SK-N-SH (cell line): Measurements from ENCODE around the gene CHID1. TPM values are rescaled to one million over a fixed set of nuclear protein-coding genes. Genes with fewer than 3 reads are reported as not detected.

Experiments used
- CTCF ChIA-PET: fragments of 300-600, 350-600 bp; formaldehyde crosslinking; extraction: SDS; loops from one replicate; lab custom pipeline; 2021; lab: Yijun Ruan, JAX
- POLR2A ChIA-PET: fragments of 350-600 bp; sonication (Branson Sonifier 250); formaldehyde crosslinking; extraction: SDS; loops from one replicate; lab custom pipeline; 2020; ENCODE audit warnings: antibody characterized with exemption, inconsistent platforms; lab: Yijun Ruan, JAX
- DNase-seq: peaks from one replicate; pipeline ENCODE4 v3.0.0; 2012
- H2AFZ ChIP-seq: fragments of 200-600 bp; sonication (generic); 2 replicates; pipeline ENCODE4 v1.8.1; 2016; ENCODE audit warnings: antibody characterized with exemption, mild to moderate bottlenecking, low read depth
- H3F3A ChIP-seq: fragments of 200-600 bp; sonication (generic); replicated peaks from 2 replicates; pipeline ENCODE3; 2016; ENCODE audit warnings: antibody characterized with exemption, mild to moderate bottlenecking; ENCODE audit not compliant: insufficient read depth
- H3K27ac ChIP-seq, 2 experiments: fragments of 200-500 bp in 1 of 2; fragments of 200-600 bp in 1 of 2; sonication (Bioruptor generic) in 1 of 2; sonication (generic), shearing (Covaris generic) in 1 of 2; 2 replicates each; pipeline versions ENCODE4 v1.5.1 to v1.6.1; 2014 to 2016; ENCODE audit warnings: low read depth in 2 of 2, inconsistent platforms in 1 of 2, low read length in 1 of 2, mild to moderate bottlenecking in 1 of 2, mixed read lengths in 1 of 2
- H3K27me3 ChIP-seq: fragments of 200-600 bp; sonication (generic), shearing (Covaris generic); 2 replicates; pipeline ENCODE4 v1.6.1; 2016; ENCODE audit warnings: mixed run types; ENCODE audit not compliant: insufficient read depth
- H3K36me3 ChIP-seq, 2 experiments: fragments of 200-500 bp in 1 of 2; fragments of 200-600 bp in 1 of 2; sonication (Bioruptor generic) in 1 of 2; sonication (generic) in 1 of 2; replicated peaks in 1 of 2; 2 replicates each; pipeline versions ENCODE3 to v1.5.1; 2014 to 2016; ENCODE audit warnings: low read length in 1 of 2, mild to moderate bottlenecking in 1 of 2; ENCODE audit not compliant: insufficient read depth in 2 of 2, control insufficient read depth in 1 of 2
- H3K4me1 ChIP-seq, 2 experiments: fragments of 200-500 bp in 1 of 2; fragments of 200-600 bp in 1 of 2; sonication (Bioruptor generic) in 1 of 2; sonication (generic), shearing (Covaris generic) in 1 of 2; 2 replicates each; pipeline versions ENCODE4 v1.5.1 to v1.6.1; 2014 to 2016; ENCODE audit warnings: low read depth in 1 of 2, low read length in 1 of 2, mixed run types in 1 of 2; ENCODE audit not compliant: insufficient read depth in 2 of 2, control insufficient read depth in 1 of 2
- H3K4me2 ChIP-seq: fragments of 200-600 bp; sonication (generic), shearing (Covaris generic); 2 replicates; pipeline ENCODE4 v1.6.1; 2017; ENCODE audit warnings: mixed run types
- H3K4me3 ChIP-seq, 2 experiments: fragments of 200-500 bp in 1 of 2; fragments of 200-600 bp in 1 of 2; sonication (Bioruptor generic) in 1 of 2; sonication (generic), shearing (Covaris generic) in 1 of 2; 2 replicates each; pipeline versions ENCODE4 v1.5.1 to v1.8.1; 2014 to 2016; ENCODE audit warnings: low read depth in 2 of 2, inconsistent platforms in 1 of 2, low read length in 1 of 2, mild to moderate bottlenecking in 1 of 2, mixed read lengths in 1 of 2, moderate library complexity in 1 of 2
- H3K79me2 ChIP-seq: fragments of 200-600 bp; sonication (generic); 2 replicates; pipeline ENCODE4 v1.8.1; 2017; ENCODE audit warnings: mild to moderate bottlenecking; ENCODE audit not compliant: insufficient read depth
- H3K9ac ChIP-seq: fragments of 200-600 bp; sonication (generic); 2 replicates; pipeline ENCODE4 v1.6.1; 2017; ENCODE audit warnings: mixed run types
- H3K9me2 ChIP-seq: fragments of 200-600 bp; sonication (generic); 2 replicates; pipeline ENCODE4 v1.6.1; 2017; ENCODE audit warnings: mixed run types
- H3K9me3 ChIP-seq: fragments of 200-600 bp; sonication (generic); 2 replicates; pipeline ENCODE4 v1.6.1; 2017; ENCODE audit warnings: mixed run types, mild to moderate bottlenecking, moderate library complexity
- H4K20me1 ChIP-seq: fragments of 200-600 bp; sonication (generic); 2 replicates; pipeline ENCODE4 v1.6.1; 2017; ENCODE audit warnings: mild to moderate bottlenecking, mixed run types; ENCODE audit not compliant: insufficient read depth
- FOXJ3 ChIP-seq: sonication (generic); formaldehyde crosslinking; IDR thresholded peaks from 2 replicates; pipeline ENCODE4 v1.5.1; 2020; ENCODE audit warnings: mild to moderate bottlenecking, missing genetic modification reagents
- FOXM1 ChIP-seq: IDR thresholded peaks from 2 replicates; pipeline ENCODE4 v1.4.0; 2012; ENCODE audit warnings: low read depth, mild to moderate bottlenecking
- GATA2 ChIP-seq: sonication (generic); formaldehyde crosslinking; IDR thresholded peaks from 2 replicates; pipeline ENCODE4 v1.5.0; 2020; ENCODE audit warnings: mild to moderate bottlenecking, missing genetic modification reagents
- MAX ChIP-seq: IDR thresholded peaks from 2 replicates; pipeline ENCODE4 v1.4.0; 2012; ENCODE audit warnings: low read depth
- MEF2A ChIP-seq: IDR thresholded peaks from 2 replicates; pipeline ENCODE4 v1.4.0; 2012; ENCODE audit warnings: low read depth, borderline replicate concordance
- NFIC ChIP-seq: IDR thresholded peaks from 2 replicates; pipeline ENCODE4 v1.4.0; 2012; ENCODE audit warnings: borderline replicate concordance
- POLR2AphosphoS5 ChIP-seq: IDR thresholded peaks from 2 replicates; pipeline ENCODE4 v1.6.1; 2012; ENCODE audit warnings: low read depth, low read length
- RXRA ChIP-seq: IDR thresholded peaks from 2 replicates; pipeline ENCODE4 v1.4.0; 2012; ENCODE audit warnings: low read depth, mild to moderate bottlenecking, borderline replicate concordance
- SMC3 ChIP-seq: IDR thresholded peaks from 2 replicates; pipeline ENCODE4 v1.6.1; 2012; ENCODE audit warnings: low read depth, low read length, improper control_type of control experiment
- YY1 ChIP-seq: IDR thresholded peaks from 2 replicates; pipeline ENCODE4 v1.4.0; 2012; ENCODE audit warnings: low read depth, mild to moderate bottlenecking
- WGBS: methylation state at CpG from one replicate; pipeline ENCODE4 v1.1.6; 2017; ENCODE audit warnings: low lambda C conversion rate; 5-methylcytosine and 5-hydroxymethylcytosine counted together
- polyA plus RNA-seq, 3 experiments: library from polyadenylated mRNA; depleted of rRNA; stranded (reverse); fragments of >200 nt; gene quantifications; 2 replicates each; pipeline ENCODE4 v1.2.3, GENCODE V29; 2012

Gene CHID1
- polyA plus RNA-seq, 1 of the 3 experiments (the other 2 are of a cell fraction): 231 TPM

- TF ChIP-seq MEF2A (no peak), NFIC (no peak), GATA2 (CRISPR knock-in tag) (no peak), FOXM1 (no peak), RXRA (no peak), FOXJ3 (no peak)
- Histone ChIP-seq H3F3A (no peaks in the 10 kb centered on the region), H3K79me2 (no peaks in the 10 kb centered on the region), H3K9me2 (no peaks in the 10 kb centered on the region), H3K4me3 (no peak overlapping the region), H3K27ac (no peak overlapping the region), H3K4me2 (no peak overlapping the region), H3K9me3 (no peaks in the 10 kb centered on the region), H3K4me1 (no peaks in the 10 kb centered on the region; a peak in 1 of 4 replicates), H3K27me3 (no peaks in the 10 kb centered on the region), H4K20me1 (no peaks in the 10 kb centered on the region), H2AFZ (no peak overlapping the region), H3K9ac (no peak overlapping the region), H3K36me3 (peaks cover 0 to 13% of the 10 kb centered on the region in 2 experiments)
- DNase-seq: no peak
- 83% methylated on average over 8 of the region's 16 CpGs for WGBS
- CTCF ChIA-PET: interaction anchor here (0.8 kb wide), 1 partner anchor 34 kb away, joined by 3 read pairs; no protein-coding TSS in a partner anchor
- POLR2A ChIA-PET: no interaction called here
Measured at GRCh38 chr11:884578-885070, 26.0 kb downstream of the CHID1 start.

- peaks cover 3% of the 10 kb centered on the region for H3F3A ChIP-seq
- no peak overlapping the region for H3K4me3 ChIP-seq
- ChIA-PET POLR2A (no interaction called here), CTCF (interaction anchor here (0.8 kb wide), 1 partner anchor 32 kb away, joined by 3 read pairs; no protein-coding TSS in a partner anchor)
- no peaks in the 10 kb centered on the region for H3K27me3 ChIP-seq
- no peak for DNase-seq
- no peak overlapping the region for H2AFZ ChIP-seq
- whole genome bisulfite sequencing: 100% methylated on average over 1 of the region's 10 CpGs
- no peak overlapping the region for H3K27ac ChIP-seq
- H3K9me2 ChIP-seq: no peaks in the 10 kb centered on the region
- no peaks in the 10 kb centered on the region for H3K79me2 ChIP-seq
- no peaks in the 10 kb centered on the region for H4K20me1 ChIP-seq
- H3K36me3 ChIP-seq: peaks cover 0 to 13% of the 10 kb centered on the region in 2 experiments
- H3K4me1 ChIP-seq: no peaks in the 10 kb centered on the region
- H3K9ac ChIP-seq: no peak overlapping the region
- H3K9me3 ChIP-seq: no peaks in the 10 kb centered on the region
- no peak overlapping the region for H3K4me2 ChIP-seq
- TF ChIP-seq SMC3: no peak
- TF ChIP-seq POLR2AphosphoS5: no peak
- no peak for TF ChIP-seq YY1
- TF ChIP-seq NFIC: no peak
- TF ChIP-seq, all 33 proteins: peak for 0
Measured at GRCh38 chr11:883527-883926, 27.1 kb downstream of the CHID1 start.

- Histone ChIP-seq H3K9me2 (no peaks in the 10 kb centered on the region), H3F3A (peaks cover 3% of the 10 kb centered on the region), H4K20me1 (no peaks in the 10 kb centered on the region), H3K9ac (no peak overlapping the region), H3K4me1 (no peaks in the 10 kb centered on the region), H3K4me3 (no peak overlapping the region), H3K4me2 (no peak overlapping the region), H3K79me2 (no peaks in the 10 kb centered on the region), H3K27ac (no peak overlapping the region), H3K36me3 (peaks cover 0 to 6% of the 10 kb centered on the region in 2 experiments), H3K27me3 (no peaks in the 10 kb centered on the region), H3K9me3 (no peaks in the 10 kb centered on the region), H2AFZ (no peak overlapping the region)
- TF ChIP-seq GATA2 (CRISPR knock-in tag): no peak
- TF ChIP-seq MAX: no peak
- DNase-seq: no peak
- ChIA-PET POLR2A (no interaction called here), CTCF (no interaction called here)
- 97% methylated on average over 12 of the region's 14 CpGs for WGBS
Measured at GRCh38 chr11:882596-882995, 28.0 kb downstream of the CHID1 start.
